ENCODE results near the gene NRXN3.

The NRXN3 gene

GRCh38 chr14:79516009-79516408, 1345.8 kb downstream of the NRXN3 start:
- DNase-seq = no peak

- no peak for DNase-seq
These were observed 1355.2 kb downstream of the NRXN3 start for GRCh38 chr14:79525416-79525815.

GRCh38 chr14:79528828-79529416, 1358.7 kb downstream of the NRXN3 start:
- no peak for DNase-seq

- no peak for DNase-seq
These were observed 1360.4 kb downstream of the NRXN3 start for GRCh38 chr14:79530555-79530954.

- DNase-seq = no peak
These were observed 1364.7 kb downstream of the NRXN3 start for GRCh38 chr14:79534703-79535353.

GRCh38 chr14:79540394-79540793, 1370.2 kb downstream of the NRXN3 start:
- no peak for DNase-seq

- DNase-seq = no peak
These were observed 1371.9 kb downstream of the NRXN3 start for GRCh38 chr14:79542121-79542520.

GRCh38 chr14:79543348-79543747, 1373.2 kb downstream of the NRXN3 start:
- no peak for DNase-seq

GRCh38 chr14:79543967-79544697, 1374.0 kb downstream of the NRXN3 start:
- DNase-seq = no peak

- DNase-seq = no peak
These were observed 1374.5 kb downstream of the NRXN3 start for GRCh38 chr14:79544698-79545070.

- no peak for DNase-seq
These were observed 1378.7 kb downstream of the NRXN3 start for GRCh38 chr14:79548836-79549235.

- DNase-seq = no peak
These were observed 1379.3 kb downstream of the NRXN3 start for GRCh38 chr14:79549515-79549914.

- no peak for DNase-seq
These were observed 1381.3 kb downstream of the NRXN3 start for GRCh38 chr14:79551523-79551922.

- DNase-seq = no peak
These were observed 1382.6 kb downstream of the NRXN3 start for GRCh38 chr14:79552778-79553177.

GRCh38 chr14:79554816-79555215, 1384.6 kb downstream of the NRXN3 start:
- DNase-seq = no peak

GRCh38 chr14:79555429-79555828, 1385.3 kb downstream of the NRXN3 start:
- no peak for DNase-seq

- DNase-seq = no peak
These were observed 1387.1 kb downstream of the NRXN3 start for GRCh38 chr14:79557309-79557708.

GRCh38 chr14:79562185-79562584, 1392.0 kb downstream of the NRXN3 start:
- DNase-seq = no peak

- no peak for DNase-seq
These were observed 1394.2 kb downstream of the NRXN3 start for GRCh38 chr14:79564371-79564770.

GRCh38 chr14:79567306-79567705, 1397.1 kb downstream of the NRXN3 start:
- DNase-seq = no peak

- DNase-seq = no peak
These were observed 1398.4 kb downstream of the NRXN3 start for GRCh38 chr14:79568594-79568993.

GRCh38 chr14:79569072-79569471, 1398.9 kb downstream of the NRXN3 start:
- no peak for DNase-seq

- no peak for DNase-seq
These were observed 1400.5 kb downstream of the NRXN3 start for GRCh38 chr14:79570648-79571047.

GRCh38 chr14:79571366-79571765, 1401.2 kb downstream of the NRXN3 start:
- no peak for DNase-seq

All from activated effector memory CD4-positive, alpha-beta T cell treated with anti-CD3 and anti-CD28 coated beads, Interleukin-2, amount 50 U/mL, for 16 hours (primary cell).